H1 (cell line): Measurements from ENCODE around the gene DDA1. TPM values are rescaled to one million over a fixed set of nuclear protein-coding genes. Genes with fewer than 3 reads are reported as not detected.

Experiments
- E2F6 ChIP-seq: IDR thresholded peaks from 2 replicates; pipeline ENCODE4 v1.6.1; 2012; ENCODE audit warnings: inconsistent platforms
- TAF1 ChIP-seq: IDR thresholded peaks from 2 replicates; pipeline ENCODE4 v1.6.1; 2011; ENCODE audit warnings: mild to moderate bottlenecking, low read depth, low read length
- polyA plus RNA-seq, 7 experiments: library from polyadenylated mRNA; depleted of rRNA in 3 of 7; stranded (reverse) in 5 of 7; unstranded in 2 of 7; fragments of >200 nt in 5 of 7; fragments of 200-250 nt in 2 of 7; gene quantifications; 1 replicate in 5 of 7; 2 replicates in 1 of 7; 4 replicates in 1 of 7; pipeline versions ENCODE4 v1.2.1 to v1.2.3, GENCODE V29; 2011 to 2013; ENCODE audit warnings: missing spikeins in 2 of 7, mixed read lengths in 2 of 7
- total RNA-seq: library from RNA; stranded (reverse); fragmentation: NEBNext Ultra II Directional; extraction: Animal tissue kit (Norgen Biotek cat#: 25700); gene quantifications from 2 replicates; pipeline ENCODE4 v1.2.1, GENCODE V29; 2021

Gene DDA1
- total and polyA plus RNA-seq, 2 of the 8 experiments (the other 6 are each of a cell fraction or from before 2014, with no cell fraction given), result 29.2 to 34.5 TPM

GRCh38 chr19:17281391-17282304 is 27.7 kb upstream of the DDA1 start, which contains the start of gene ANKLE1 (continued):
- TF ChIP-seq E2F6 (peak; percentile 99), TAF1 (peak; percentile 66; the same call in 1 of the 2 replicates)
